Epithelial cell of prostate (primary cell): ENCODE measurements around the gene LDB2.

Source experiments
- DNase-seq: peaks from one replicate; pipeline ENCODE4 v3.0.0-alpha.2; 2011; ENCODE audit warnings: low read depth, low spot score
- H3K27ac ChIP-seq: fragments of 450-650 bp; 2 replicates; pipeline ENCODE4 v1.5.1; 2017; ENCODE audit warnings: mild to moderate bottlenecking

The LDB2 gene

GRCh38 chr4:16812041-16812440, 86.4 kb downstream of the LDB2 start:
- no peak overlapping the region for H3K27ac ChIP-seq
- no peak for DNase-seq

- no peak for DNase-seq
- H3K27ac ChIP-seq, result no peak overlapping the region
Measured at GRCh38 chr4:16809943-16810342, 88.5 kb downstream of the LDB2 start.

- DNase-seq, result no peak
- H3K27ac ChIP-seq, result no peak overlapping the region
Measured at GRCh38 chr4:16809064-16809463, 89.4 kb downstream of the LDB2 start.

GRCh38 chr4:16807355-16807754, 91.1 kb downstream of the LDB2 start:
- no peak for DNase-seq
- H3K27ac ChIP-seq, result no peak overlapping the region

- DNase-seq, result no peak
- no peak overlapping the region for H3K27ac ChIP-seq
Measured at GRCh38 chr4:16804581-16804980, 93.9 kb downstream of the LDB2 start.

- no peak for DNase-seq
Measured at GRCh38 chr4:16802044-16802443, 96.4 kb downstream of the LDB2 start.

GRCh38 chr4:16801356-16801755, 97.1 kb downstream of the LDB2 start:
- no peak overlapping the region for H3K27ac ChIP-seq
- DNase-seq, result no peak

More at GRCh38 chr4:16802044-16802443, 96.4 kb downstream of the LDB2 start:
- H3K27ac ChIP-seq, result no peak overlapping the region

GRCh38 chr4:16794816-16795445, 103.5 kb downstream of the LDB2 start:
- no peak for DNase-seq
- H3K27ac ChIP-seq, result no peak overlapping the region

GRCh38 chr4:16791460-16791859, 107.0 kb downstream of the LDB2 start:
- no peak for DNase-seq
- no peak overlapping the region for H3K27ac ChIP-seq

- DNase-seq, result no peak
- H3K27ac ChIP-seq, result no peak overlapping the region
Measured at GRCh38 chr4:16790508-16790907, 107.9 kb downstream of the LDB2 start.

GRCh38 chr4:16788868-16789267, 109.6 kb downstream of the LDB2 start:
- DNase-seq, result no peak
- no peak overlapping the region for H3K27ac ChIP-seq

GRCh38 chr4:16785793-16786527, 112.5 kb downstream of the LDB2 start:
- no peak for DNase-seq
- H3K27ac ChIP-seq, result no peak overlapping the region

- DNase-seq, result no peak
- no peak overlapping the region for H3K27ac ChIP-seq
Measured at GRCh38 chr4:16783119-16783518, 115.3 kb downstream of the LDB2 start.

- DNase-seq, result no peak
- no peak overlapping the region for H3K27ac ChIP-seq
Measured at GRCh38 chr4:16779028-16779675, 119.3 kb downstream of the LDB2 start.

- DNase-seq, result no peak
Measured at GRCh38 chr4:16777726-16778125, 120.7 kb downstream of the LDB2 start.

GRCh38 chr4:16775411-16776154, 122.9 kb downstream of the LDB2 start:
- no peak for DNase-seq
- no peak overlapping the region for H3K27ac ChIP-seq

More at GRCh38 chr4:16777726-16778125, 120.7 kb downstream of the LDB2 start:
- H3K27ac ChIP-seq, result no peak overlapping the region

GRCh38 chr4:16772366-16772850, 126.0 kb downstream of the LDB2 start:
- no peak for DNase-seq
- H3K27ac ChIP-seq, result no peak overlapping the region

- no peak overlapping the region for H3K27ac ChIP-seq
- DNase-seq, result no peak
Measured at GRCh38 chr4:16770710-16771285, 127.6 kb downstream of the LDB2 start.

GRCh38 chr4:16767861-16768260, 130.6 kb downstream of the LDB2 start:
- DNase-seq, result no peak
- no peak overlapping the region for H3K27ac ChIP-seq

GRCh38 chr4:16767251-16767650, 131.2 kb downstream of the LDB2 start:
- no peak for DNase-seq
- H3K27ac ChIP-seq, result no peak overlapping the region
